Measurements from ENCODE around the gene SYNJ2.

The SYNJ2 gene

GRCh38 chr6:158028876-158029275 lies 47.2 kb downstream of the SYNJ2 start:
- DNase-seq (ENCODE audit: low read depth): no peak

DNA sequence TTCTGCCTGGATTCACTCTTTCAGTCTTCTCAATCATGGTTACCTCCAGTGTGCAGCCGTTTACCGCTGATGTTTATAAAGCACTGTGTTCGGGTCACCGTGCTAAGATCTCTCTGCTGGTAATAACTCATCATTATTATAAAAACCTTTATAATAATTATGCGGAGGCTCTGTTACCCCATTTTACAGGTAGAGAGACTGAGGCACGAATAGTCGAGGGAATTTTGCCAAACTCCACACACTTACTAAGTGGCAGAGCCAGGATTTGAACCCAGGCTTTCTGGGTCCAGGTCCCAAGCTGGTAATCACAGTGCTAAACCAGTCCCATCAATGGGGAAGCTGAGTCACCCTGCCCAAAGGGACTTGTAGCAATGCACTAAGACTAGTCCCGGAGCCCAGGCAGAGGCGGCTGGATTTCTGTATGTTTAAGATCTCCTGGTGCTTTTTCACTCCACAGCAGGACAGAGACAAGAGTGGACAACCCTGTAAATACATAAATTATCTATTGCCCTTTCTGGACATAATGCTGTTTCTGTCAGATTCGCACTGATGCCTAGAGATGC lies 48.1 kb downstream of the SYNJ2 start:
- DNase-seq (ENCODE audit: low read depth): no peak

DNA sequence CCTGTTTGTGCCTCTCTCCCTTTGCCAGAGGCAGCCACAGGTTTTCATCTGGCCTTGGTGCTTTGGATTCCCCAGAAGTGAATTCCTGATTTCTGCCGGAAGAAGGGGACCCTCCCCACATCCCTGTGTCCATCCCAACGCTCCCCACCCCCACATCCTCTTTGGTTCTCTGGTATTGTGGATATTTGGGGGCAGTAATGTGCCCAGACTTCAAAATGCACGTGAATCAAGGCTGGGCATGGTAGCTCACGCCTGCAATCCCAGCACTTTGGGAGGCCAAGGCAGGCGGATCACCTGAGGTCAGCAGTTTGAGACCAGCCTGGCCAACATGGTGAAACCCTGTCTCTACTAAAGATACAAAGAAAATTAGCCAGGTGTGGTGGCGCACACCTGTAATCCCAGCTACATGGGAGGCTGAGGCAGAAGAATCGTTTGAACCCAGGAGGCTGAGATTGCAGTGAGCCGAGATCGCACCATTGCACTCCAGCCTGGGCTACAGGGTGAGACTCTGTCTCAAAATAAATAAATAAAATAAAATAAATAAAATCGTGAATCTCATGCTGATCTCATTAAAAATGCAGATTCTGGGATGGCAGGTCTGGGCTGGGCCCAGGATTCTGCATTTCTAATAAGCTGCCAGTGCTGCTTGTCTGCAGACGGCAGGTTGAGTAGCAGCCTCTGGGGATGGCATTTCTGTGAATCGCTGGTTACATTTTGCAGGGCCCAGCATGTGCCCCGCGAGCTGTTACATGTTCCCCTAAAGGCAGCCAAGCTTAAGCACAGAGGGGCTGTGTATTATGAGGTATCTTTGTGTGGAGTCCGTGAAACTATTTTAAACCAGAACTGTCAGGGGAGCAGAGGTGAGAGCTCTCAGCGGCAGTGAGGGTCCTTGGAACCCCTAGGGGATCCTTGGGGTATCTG lies 49.0 kb downstream of the SYNJ2 start:
- DNase-seq (ENCODE audit: low read depth): no peak

DNA sequence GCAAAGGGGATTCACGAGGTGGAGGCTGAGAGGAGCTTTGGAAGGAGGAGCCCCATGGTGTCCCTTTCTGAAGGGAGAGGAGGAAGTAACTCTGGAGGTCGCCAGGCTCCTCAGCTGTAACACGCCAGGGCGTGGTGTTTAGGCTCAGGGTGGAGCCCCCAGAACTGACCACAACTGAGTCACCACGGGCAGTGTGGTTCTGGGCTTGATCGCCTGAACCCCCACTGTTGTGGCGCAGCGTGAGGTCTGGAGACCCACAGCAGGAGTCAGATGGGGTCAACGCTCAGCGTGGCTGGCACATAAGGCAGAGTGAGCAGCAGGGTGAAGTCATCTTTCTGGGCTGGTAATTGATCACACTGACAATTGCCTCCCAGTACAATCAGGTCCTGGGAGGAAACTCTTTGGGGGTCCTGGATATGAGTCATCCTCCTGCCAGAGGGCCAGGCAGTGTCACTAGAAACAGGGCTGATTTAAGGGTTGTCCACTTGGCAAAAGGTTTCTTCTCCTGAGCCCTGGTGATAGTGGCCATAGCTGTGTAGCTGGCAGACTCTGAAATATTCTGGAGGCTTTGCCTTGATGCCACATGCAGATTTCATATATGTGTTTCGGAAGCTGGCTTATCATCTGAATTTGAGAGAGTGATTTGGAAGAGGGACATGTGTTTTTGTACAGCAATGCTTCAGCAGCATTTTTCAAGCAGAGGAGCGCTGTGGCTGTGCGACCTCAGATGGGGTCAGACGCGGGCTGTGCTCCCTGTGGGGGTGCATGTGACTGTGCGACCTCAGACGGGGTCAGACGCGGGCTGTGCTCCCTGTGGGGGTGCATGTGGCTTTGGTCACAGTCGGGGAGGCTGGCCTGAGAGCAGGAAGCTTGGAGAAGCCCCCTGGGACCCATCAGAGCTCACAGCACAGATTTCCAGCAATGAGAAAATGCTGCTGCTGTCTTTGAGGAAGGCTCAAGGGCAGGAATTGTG lies 50.0 kb downstream of the SYNJ2 start:
- peak; percentile 44 for DNase-seq (ENCODE audit: low read depth)

DNA sequence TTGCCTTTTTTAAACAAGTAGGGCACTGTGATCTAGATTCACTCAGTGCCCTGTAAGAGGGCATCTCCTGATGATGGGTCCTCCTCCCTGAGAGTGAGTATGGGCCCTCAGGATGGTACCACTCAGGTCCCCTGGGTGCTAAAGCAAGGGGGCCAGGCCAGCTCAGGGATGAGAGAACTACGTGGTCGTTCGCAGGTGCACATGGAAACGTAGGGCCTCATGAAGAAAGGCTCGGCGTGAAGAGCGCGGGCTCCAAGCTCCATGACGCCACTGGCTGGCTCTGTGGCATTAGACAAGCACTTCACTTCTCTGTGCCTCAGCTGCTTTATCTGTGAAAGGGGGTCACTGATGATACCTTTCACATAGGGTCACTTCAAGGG lies 50.7 kb downstream of the SYNJ2 start:
- no peak for DNase-seq (ENCODE audit: low read depth)

GRCh38 chr6:158033077-158033750 lies 51.6 kb downstream of the SYNJ2 start:
- DNase-seq (ENCODE audit: low read depth): no peak

GRCh38 chr6:158033751-158034702 lies 52.4 kb downstream of the SYNJ2 start:
- no peak for DNase-seq (ENCODE audit: low read depth)

DNA sequence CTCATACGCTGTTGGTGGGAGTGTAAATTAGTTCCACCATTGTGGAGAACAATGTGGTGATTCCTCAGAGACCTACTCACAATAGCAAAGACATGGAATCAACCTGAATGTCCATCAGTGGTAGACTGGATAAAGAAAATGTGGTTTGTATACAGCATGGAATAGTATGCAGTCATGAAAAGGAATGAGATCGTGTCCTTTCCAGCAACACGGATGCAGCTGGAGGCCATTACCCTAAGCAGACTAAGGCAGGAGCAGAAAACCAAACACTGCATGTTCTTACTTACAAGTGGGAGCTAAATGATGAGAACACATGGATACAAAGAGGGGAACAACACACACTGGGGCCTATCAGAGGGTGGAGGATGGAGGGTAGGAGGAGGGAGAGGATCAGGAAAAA lies 54.6 kb downstream of the SYNJ2 start:
- DNase-seq (ENCODE audit: low read depth): no peak

DNA sequence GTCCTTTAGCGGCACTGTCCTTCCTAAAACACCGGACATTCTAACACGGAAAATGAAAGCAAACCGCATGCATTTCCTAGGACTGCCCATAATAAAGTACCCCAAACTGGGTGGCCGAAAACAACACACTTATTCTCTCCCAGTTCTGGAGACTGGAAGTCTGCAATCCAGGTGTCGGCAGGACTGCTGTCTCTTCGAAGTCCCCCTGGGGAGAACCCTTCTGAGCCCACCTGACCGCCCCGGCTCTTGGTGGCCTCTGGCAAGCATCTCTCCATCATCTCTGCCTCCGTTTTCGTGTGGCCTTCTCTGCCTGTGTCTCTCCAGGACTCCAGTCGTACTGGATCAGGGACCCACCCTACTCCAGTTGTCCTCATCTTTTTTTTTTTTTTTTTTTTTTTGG lies 55.4 kb downstream of the SYNJ2 start:
- no peak for DNase-seq (ENCODE audit: low read depth)

DNA sequence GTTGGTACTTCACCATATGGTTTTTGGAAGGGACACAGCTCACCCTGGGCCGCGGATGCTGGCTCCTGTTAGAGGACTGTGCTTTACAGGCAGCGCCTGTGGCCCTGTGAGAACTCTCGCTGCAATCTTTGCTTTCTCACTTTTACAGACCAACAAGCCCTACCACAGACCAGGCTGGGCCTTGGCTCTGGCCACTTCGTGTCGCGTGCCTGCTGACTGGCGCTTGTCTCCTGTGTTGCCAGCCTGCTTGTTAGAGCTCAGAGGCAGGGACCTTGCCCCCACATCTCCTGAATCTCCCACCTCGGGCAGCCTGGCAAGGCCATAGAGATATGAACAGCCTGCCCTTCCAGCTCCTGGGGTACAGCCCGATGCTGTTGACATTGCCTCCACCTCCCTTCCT lies 56.1 kb downstream of the SYNJ2 start:
- DNase-seq (ENCODE audit: low read depth): no peak

DNA sequence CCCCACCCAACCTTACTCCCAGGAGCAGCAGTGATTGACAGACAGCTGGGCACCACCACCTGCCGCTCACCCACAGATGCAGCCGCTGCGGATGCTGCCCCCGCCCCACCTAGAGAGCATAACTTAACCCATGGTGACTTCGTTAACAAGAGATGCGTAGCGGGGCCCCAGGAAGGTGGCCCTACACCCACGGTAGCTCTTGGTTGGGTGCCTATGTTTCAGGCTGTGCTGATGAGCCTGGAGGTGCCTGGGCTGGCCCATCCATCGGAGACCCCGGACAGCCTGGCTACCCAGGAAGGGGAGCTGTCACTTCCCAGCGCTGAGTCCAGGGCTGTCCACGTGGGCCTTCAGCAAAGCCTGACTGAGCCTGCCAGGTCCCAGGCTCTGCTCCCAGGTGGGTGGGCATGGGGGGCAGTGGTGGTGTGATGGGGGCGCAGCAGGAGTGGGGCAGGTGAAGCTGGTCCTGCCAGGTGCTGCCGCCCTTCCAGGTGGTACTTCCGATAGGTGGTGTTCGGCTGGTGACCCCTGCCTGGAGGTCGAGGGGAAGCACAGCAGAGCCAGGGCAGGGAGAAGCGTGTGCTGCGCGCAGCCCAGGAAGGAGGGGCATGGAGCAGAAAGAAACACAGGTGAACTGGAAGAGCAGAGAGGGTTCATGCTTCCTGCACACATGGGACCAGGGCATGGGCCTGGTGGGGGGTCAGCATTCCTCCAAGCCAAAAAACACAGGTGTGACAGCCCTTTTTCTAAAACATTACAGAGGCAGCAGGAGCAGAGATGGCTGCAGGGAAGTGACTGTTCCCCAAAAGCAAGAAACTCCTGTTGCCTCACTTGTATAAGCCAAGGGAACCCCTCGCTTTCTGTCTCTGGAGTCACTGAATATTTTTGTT lies 56.9 kb downstream of the SYNJ2 start:
- DNase-seq (ENCODE audit: low read depth): no peak

DNA sequence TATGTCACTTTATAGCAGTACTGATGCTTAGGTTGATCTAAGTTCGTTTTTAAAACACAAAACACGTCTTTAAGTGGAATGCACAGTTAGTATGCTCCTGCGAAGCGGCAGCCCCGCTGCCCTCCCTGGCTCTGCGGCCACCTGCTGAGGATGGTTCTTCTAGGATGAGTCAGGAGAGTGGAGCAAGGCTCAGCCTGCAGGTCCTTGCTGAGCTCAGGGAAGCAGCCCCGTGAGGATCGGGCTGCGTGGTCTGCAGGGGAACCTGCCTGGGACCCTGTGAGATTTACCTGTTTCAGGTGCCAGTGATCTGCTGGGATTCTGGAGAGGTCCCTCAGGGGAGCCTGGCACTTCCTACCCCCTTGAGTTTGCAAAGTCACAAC lies 57.5 kb downstream of the SYNJ2 start:
- no peak for DNase-seq (ENCODE audit: low read depth)

GRCh38 chr6:158039571-158040050 lies 57.9 kb downstream of the SYNJ2 start:
- no peak for DNase-seq (ENCODE audit: low read depth)

DNA sequence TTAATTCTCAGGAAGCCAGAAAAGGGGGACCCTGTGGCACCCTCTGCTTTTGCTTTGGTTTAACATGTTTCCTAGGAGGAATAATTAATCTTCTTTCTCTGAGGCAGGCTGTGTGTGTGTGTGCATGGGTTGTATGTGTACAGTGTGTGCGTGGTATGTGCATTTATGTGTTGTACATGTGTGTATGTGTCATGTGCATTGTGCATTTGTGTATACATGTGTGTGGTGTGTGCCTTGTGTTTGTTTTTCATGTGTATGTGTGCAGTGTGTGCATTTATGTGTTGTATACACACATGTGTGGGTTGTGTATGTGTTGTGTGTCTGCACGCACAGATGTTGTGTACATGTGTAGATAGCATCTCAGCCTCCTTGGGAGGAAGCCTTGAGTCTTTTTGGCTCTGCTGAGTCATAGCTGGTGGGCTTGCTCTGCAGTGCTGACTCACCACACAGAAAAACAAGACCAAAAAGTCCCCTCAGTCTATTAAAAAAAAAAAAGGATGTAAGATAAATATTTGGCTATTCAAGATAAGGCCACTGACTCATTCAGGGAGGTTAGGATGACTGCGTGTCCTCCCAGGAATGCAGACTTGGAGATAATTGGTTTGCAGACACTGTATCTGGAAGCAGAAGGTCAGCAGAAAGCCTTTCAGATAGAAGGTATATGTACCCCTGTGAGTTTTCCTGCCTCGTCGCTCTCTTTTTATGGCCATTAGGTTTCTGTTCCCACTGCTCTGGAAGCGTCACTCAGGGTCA lies 58.6 kb downstream of the SYNJ2 start:
- no peak for DNase-seq (ENCODE audit: low read depth)

DNA sequence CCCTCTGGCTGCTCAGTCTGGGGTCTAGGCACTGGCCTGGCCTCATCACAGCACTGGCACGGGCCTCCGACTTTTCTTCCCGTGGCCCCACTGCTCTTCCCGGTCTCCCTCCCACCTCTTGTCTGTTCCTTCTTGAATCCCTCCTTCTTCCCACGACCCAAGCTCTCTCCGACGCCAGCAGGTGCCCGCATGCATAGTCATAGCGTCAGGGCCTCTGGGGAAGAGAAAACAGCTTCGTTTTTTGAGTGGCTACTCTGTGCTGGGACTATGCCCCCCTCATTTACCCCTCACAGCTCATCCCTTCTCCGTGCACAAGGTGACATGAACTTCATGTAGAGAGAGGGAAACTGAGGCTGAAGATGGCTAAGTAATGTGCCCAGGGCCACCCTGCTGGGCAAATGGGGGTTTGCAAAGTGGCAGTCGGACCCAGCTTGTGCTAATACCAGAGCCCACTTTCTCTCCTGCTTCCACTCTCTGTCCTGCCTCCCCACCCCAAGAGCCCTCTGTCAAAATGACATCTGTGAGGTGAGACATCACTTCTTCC lies 59.2 kb downstream of the SYNJ2 start:
- DNase-seq (ENCODE audit: low read depth): no peak

DNA sequence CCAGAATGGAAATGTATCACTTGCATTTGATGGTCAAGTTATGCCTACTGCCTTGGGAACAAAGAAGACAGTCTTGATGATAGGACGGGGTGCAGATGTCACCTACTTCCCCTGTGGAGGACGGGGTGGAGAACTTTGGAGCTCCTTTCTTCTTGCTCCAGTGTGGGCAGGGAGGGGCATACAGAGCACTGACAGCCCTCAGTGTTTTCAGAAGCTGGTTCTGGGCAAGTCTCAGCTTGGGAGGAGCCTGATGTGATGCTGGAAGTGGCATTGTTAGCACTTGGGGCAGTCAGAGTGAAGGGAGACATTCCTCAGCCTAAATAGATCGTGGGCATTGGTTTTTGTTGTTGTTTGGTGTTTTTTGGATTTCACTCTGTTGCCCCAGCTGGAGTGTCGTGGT lies 59.7 kb downstream of the SYNJ2 start:
- no peak for DNase-seq (ENCODE audit: low read depth)

DNA sequence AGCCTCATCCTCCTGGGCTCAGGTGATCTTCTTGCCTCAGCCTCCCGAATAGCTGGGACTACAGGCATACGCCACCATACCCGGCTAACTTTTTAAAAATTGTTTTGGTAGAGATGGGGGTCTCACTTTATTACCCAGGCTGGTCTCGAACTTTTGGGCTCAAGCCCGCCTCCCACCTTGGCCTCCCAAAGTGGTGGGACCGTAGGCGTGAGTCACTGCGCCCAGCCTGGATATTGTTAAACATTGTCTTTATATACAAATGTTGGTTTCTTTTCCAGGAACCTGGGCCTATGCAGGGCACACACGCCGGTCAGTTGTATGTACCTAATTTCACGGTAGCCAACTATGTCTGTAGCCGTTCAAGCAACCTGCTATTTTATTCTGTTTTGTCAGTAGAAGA lies 60.1 kb downstream of the SYNJ2 start:
- DNase-seq (ENCODE audit: low read depth): no peak

- no peak for DNase-seq (ENCODE audit: low read depth)
Observed at GRCh38 chr6:158042245-158042798, 60.7 kb downstream of the SYNJ2 start.

All from stimulated activated CD8-positive, alpha-beta memory T cell treated with anti-CD3 and anti-CD28 coated beads, Interleukin-12 subunit alpha, Interleukin-12 subunit beta, amount 100 ng/mL, for 4 hours (primary cell).